ENCODE results near the gene N4BP2L1. TPM values are rescaled to one million over a fixed set of nuclear protein-coding genes. Genes with fewer than 3 reads are reported as not detected.
A peak's percentile ranks its signal among the peaks of the same experiment; 100 is the strongest.

The N4BP2L1 gene
- total RNA-seq (1 to 10 TPM; 2.7 to 7.3 (median 4.8) TPM), polyA plus RNA-seq (1 to 10 TPM; 2.7 to 3.9 (median 3.4) TPM)
- long read RNA-seq, donor 1, partial matches to known transcripts = 0 of 4 reads
- long read RNA-seq, donor 1, other reads (novel, unspliced or antisense) = 3 of 4 reads
- long read RNA-seq, donor 2, partial matches to known transcripts = 0 of 7 reads
- long read RNA-seq, donor 2, other reads (novel, unspliced or antisense) = 2 of 7 reads

DNA sequence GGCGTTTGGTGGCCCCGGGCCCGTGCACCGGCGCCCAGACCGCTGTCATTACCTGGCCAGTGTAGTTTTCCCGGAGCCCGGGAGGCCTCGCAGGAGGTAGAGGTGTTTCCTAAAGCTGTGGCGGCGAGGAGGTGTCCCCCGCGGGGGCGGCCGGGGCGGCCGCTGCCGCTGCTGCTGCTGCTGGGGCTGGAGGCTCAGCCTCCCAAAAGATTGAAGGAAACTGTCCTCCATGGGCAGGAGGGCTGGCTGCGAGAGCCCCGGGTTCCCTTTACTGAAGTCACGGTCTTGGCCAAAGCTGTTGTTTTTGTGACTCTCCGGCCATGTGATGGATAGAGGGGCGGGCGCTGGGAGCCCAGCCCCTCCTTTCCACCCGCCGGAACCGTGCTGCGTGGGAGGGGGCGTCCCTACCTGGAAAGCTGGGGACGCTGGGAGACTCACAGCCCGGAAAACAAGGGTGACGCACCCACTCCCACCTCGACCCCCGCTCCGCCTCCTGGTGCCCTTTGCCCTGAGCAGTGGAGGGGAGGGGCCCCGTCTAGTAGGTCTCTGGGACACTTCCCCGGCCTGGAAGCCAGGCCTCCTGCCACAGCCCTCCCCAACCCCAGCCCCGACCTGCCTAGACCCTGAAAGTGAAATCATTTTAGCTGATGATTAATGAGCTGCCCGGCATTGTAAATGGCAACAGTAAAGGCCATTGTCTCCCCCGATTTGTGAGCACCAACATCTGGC lies at the start of gene N4BP2L1:
N4BP2L1 (minus strand) TSS at position 279 of the 729 bp plus-strand sequence; CDS start at position 231, 48 bp downstream.
- DNase-seq (peak; percentile 71 to 83), ATAC-seq (peak; percentile 53 to 65 (median 60))
- Histone ChIP-seq H3K9me3 (no peaks in the 10 kb centered on the region), H3K36me3 (ENCODE audit: insufficient read depth in 1 of 2, low read depth in 1 of 2) (peaks cover 0 to 36% of the 10 kb centered on the region in 2 donors), H3K4me1 (peaks cover 11% of the 10 kb centered on the region), H3K27me3 (ENCODE audit: insufficient read depth in 3 of 3, low read length in 2 of 3) (no peaks in the 10 kb centered on the region), H3K27ac (peak within 1 kb of the TSS; percentile 88), H3K4me3 (peak within 1 kb of the TSS; percentile 84)
- intact Hi-C loops (cut with DNase I) = loop anchor here (5.0 to 10.0 kb wide), 2 partner anchors 107 to 109 kb away; partner anchors contain the start of gene N4BP2L2 (in 2 of the 2)
- WGBS, 3 donors = 1% methylated on average over 37 to 40 of the region's 40 CpGs
- TF ChIP-seq, protein P1, sequence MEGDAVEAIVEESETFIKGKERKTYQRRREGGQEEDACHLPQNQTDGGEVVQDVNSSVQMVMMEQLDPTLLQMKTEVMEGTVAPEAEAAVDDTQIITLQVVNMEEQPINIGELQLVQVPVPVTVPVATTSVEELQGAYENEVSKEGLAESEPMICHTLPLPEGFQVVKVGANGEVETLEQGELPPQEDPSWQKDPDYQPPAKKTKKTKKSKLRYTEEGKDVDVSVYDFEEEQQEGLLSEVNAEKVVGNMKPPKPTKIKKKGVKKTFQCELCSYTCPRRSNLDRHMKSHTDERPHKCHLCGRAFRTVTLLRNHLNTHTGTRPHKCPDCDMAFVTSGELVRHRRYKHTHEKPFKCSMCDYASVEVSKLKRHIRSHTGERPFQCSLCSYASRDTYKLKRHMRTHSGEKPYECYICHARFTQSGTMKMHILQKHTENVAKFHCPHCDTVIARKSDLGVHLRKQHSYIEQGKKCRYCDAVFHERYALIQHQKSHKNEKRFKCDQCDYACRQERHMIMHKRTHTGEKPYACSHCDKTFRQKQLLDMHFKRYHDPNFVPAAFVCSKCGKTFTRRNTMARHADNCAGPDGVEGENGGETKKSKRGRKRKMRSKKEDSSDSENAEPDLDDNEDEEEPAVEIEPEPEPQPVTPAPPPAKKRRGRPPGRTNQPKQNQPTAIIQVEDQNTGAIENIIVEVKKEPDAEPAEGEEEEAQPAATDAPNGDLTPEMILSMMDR (IDR thresholded peaks at IDR 0.05) = no peak

DNA sequence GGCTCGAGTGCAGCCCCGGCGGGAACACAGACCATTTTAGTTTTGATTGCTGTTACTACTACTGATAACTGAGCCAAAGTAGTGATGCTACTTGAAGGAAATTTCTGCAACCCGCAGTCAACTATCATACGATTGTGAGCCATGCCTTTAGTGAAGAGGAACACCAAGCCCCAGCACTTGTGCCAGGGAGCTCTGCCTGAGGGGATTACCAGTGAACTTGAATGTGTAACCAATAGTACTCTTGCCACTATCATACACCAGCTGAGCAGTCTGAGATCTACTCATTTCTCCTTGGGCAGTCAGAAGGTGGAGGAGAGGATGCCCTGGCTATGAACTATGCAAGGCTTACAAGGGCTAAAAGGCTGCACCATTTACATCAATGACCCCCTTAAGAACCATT lies 49.0 kb upstream of the N4BP2L1 start:
- intact Hi-C loops (cut with DNase I) = no loop called here
- peaks cover 0 to 11% of the 10 kb centered on the region in 2 donors for H3K36me3 ChIP-seq (ENCODE audit: insufficient read depth in 1 of 2, low read depth in 1 of 2)
- no peak overlapping the region for H3K4me3 ChIP-seq
- ATAC-seq (peak; percentile 53 to 87 (median 79)), DNase-seq (peak in 1 of 2 donors; percentile 73)
- no peaks in the 10 kb centered on the region for H3K27me3 ChIP-seq (ENCODE audit: insufficient read depth in 3 of 3, low read length in 2 of 3)
- WGBS, 3 donors = 30 to 53% (median 38%) methylated on average over 5 of the region's 5 CpGs
- peak overlapping the region; percentile 80 for H3K27ac ChIP-seq
- TF ChIP-seq, protein P1 (IDR thresholded peaks at IDR 0.05) = no peak
- peaks cover 51% of the 10 kb centered on the region for H3K4me1 ChIP-seq
- H3K9me3 ChIP-seq = no peaks in the 10 kb centered on the region

DNA sequence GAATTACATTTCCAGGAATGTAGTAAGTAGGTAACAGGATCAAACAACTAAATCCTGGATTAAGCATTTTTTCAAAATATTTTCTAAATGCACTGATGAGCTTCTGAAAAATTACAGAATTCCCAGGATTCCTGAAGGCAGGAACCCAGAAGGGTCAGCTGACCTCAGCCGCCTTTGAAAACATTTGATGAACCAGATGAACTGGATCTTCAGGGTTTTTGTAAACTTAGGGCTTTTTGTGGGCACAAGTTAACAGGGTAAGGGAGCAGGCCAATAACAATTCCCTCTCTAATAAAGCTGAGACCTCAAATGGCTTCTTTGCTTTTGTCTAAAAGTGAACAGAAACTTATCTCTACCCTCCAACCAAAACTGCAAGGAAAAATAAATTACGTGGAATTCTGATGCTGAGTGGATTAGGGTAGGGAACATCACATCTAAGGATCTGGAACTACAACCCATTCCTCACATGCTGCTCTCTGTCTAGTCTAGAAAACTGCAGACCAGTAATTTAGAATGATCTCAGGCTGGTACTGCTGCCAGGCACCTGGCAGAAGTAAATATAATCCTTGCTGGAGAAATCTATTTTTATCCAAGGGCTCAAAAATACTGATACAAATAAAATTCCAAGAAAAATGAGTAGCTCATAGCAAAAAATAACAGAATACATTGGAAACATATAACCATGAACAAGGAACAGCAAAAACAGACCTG lies 48.2 kb upstream of the N4BP2L1 start:
- intact Hi-C loops (cut with DNase I) = no loop called here
- no peaks in the 10 kb centered on the region for H3K27me3 ChIP-seq (ENCODE audit: insufficient read depth in 3 of 3, low read length in 2 of 3)
- peak in 3 of 4 donors; percentile 61 to 77 (median 63) for ATAC-seq
- H3K36me3 ChIP-seq (ENCODE audit: insufficient read depth in 1 of 2, low read depth in 1 of 2) = peaks cover 0 to 11% of the 10 kb centered on the region in 2 donors
- no peak overlapping the region for H3K4me3 ChIP-seq
- no peaks in the 10 kb centered on the region for H3K9me3 ChIP-seq
- 59 to 83% (median 64%) methylated on average over 2 of the region's 2 CpGs for WGBS, 3 donors
- peaks cover 54% of the 10 kb centered on the region for H3K4me1 ChIP-seq
- no peak for DNase-seq
- H3K27ac ChIP-seq = peak overlapping the region; percentile 80
- TF ChIP-seq, protein P1 (IDR thresholded peaks at IDR 0.05) = no peak

DNA sequence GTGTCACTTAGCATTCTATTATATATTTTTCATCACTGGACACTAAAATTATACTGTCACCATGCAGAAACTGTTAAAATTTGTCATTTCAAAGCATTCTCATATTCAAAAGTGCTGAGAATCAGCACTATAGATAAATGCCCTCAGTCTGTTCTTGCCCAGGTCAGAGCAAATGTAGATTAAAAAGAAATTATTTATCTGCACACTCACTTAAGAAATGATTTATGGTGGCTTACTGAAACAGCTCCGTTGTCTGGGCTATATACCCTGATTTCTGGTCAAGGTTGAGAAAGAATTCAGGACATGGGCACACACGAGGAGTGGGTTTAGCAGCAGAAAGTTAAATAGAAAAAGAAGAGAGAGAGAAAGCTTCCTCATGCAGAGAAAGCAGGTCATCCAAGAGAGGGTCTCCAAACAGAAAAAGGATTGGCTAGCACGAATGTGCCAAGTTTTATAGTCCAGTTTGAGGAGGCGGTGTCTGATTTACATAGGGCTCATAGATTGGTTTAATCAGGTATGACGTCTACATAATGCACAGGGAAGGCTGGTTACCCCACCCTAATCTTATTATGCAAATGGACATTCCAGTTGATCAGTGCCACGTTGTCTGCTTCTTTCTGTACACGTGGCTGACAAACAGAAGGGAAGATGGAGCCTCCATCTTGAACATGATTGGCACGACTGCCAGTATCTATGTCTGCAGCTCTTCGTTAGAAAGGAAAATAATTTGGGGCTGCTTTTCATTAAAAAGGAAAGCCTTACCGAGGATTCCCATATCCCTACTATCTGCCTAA lies 47.3 kb upstream of the N4BP2L1 start:
- intact Hi-C loops (cut with DNase I) = loop anchor here in 1 of 2 donors (5.0 kb wide), 1 partner anchor 57 kb away; no protein-coding TSS in a partner anchor
- ATAC-seq = no peak
- no peak for DNase-seq
- Histone ChIP-seq H3K9me3 (no peaks in the 10 kb centered on the region), H3K27me3 (ENCODE audit: insufficient read depth in 3 of 3, low read length in 2 of 3) (no peaks in the 10 kb centered on the region), H3K36me3 (ENCODE audit: insufficient read depth in 1 of 2, low read depth in 1 of 2) (peaks cover 0 to 11% of the 10 kb centered on the region in 2 donors), H3K27ac (peak overlapping the region; percentile 80), H3K4me1 (peaks cover 54% of the 10 kb centered on the region), H3K4me3 (no peak overlapping the region)
- TF ChIP-seq, protein P1 (IDR thresholded peaks at IDR 0.05) = no peak
- WGBS, 3 donors = 75 to 86% (median 79%) methylated on average over 10 of the region's 10 CpGs

All from psoas muscle (tissue), 8 donors.